Thyroid gland (tissue), 4 donors: ENCODE data around the gene MRPL9.

Experiments
- POLR2A ChIP-seq, 2 donors: fragments of 450-650 bp; IDR thresholded peaks; one replicate each; pipeline ENCODE4 v1.6.1; 2017; ENCODE audit warnings: antibody characterized with exemption in 2 of 2, mild to moderate bottlenecking in 2 of 2, moderate library complexity in 1 of 2
- TF ChIP-seq, protein P1 (sequence below), 6 experiments: fragments of 200-600 bp in 3 of 6; fragments of 450-650 bp in 3 of 6; sonication (generic) in 3 of 6; IDR thresholded peaks; one replicate each; pipeline ENCODE4 v1.5.1; 2016 to 2019; ENCODE audit warnings: antibody characterized with exemption in 6 of 6, mild to moderate bottlenecking in 2 of 6, inconsistent platforms in 1 of 6, moderate library complexity in 1 of 6

DNA sequence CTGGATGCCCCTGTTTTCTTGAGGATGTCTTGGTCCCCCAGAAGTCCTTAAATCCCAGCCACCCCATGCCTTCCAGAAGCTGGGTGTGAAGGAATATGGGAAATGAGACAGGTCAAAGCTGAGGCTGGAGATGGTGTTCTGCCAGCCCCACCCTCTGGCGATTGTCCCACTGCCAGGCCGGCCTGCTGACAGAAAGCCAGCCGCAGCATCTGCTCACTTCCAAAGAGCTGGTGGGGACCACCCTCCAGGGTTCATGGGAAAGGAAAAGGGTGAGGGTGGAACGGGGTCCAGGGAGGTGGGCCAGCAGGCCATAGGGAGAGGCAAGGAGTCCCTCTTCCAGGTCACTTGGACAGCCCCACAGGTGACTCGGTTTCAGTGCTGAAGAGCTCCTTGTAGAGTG is 43.8 kb upstream of the MRPL9 start:
- TF ChIP-seq POLR2A (IDR thresholded peaks at IDR 0.05): no peak
- TF ChIP-seq, protein P1, sequence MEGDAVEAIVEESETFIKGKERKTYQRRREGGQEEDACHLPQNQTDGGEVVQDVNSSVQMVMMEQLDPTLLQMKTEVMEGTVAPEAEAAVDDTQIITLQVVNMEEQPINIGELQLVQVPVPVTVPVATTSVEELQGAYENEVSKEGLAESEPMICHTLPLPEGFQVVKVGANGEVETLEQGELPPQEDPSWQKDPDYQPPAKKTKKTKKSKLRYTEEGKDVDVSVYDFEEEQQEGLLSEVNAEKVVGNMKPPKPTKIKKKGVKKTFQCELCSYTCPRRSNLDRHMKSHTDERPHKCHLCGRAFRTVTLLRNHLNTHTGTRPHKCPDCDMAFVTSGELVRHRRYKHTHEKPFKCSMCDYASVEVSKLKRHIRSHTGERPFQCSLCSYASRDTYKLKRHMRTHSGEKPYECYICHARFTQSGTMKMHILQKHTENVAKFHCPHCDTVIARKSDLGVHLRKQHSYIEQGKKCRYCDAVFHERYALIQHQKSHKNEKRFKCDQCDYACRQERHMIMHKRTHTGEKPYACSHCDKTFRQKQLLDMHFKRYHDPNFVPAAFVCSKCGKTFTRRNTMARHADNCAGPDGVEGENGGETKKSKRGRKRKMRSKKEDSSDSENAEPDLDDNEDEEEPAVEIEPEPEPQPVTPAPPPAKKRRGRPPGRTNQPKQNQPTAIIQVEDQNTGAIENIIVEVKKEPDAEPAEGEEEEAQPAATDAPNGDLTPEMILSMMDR (IDR thresholded peaks at IDR 0.05): no peak
